NCI-H1417 (cell line): Measurements from ENCODE around the gene CARD6.
A peak's percentile ranks its signal among the peaks of the same experiment; 100 is the strongest.
"Not testable (repeated sequence)": the region's sequence is repeated elsewhere in the genome, so short reads cannot be mapped to it uniquely, and the experiment has no call there.

Source experiments
- DNase-seq, 3 experiments: peaks; one replicate each; lab custom pipeline; 2025; lab: John Stamatoyannopoulos, UW

Gene CARD6

GRCh38 chr5:40875958-40876357, 34.8 kb downstream of the CARD6 start:
- no peak for DNase-seq

GRCh38 chr5:40877371-40877988, 36.3 kb downstream of the CARD6 start:
- no peak for DNase-seq

GRCh38 chr5:40879163-40879942, 38.2 kb downstream of the CARD6 start:
- DNase-seq = peak in 1 of 3 experiments; percentile 51

GRCh38 chr5:40882291-40882690, 41.1 kb downstream of the CARD6 start:
- no peak for DNase-seq

- not testable (repeated sequence) for DNase-seq
Observed at GRCh38 chr5:40883051-40883450, 41.9 kb downstream of the CARD6 start.

GRCh38 chr5:40895440-40896425, 54.6 kb downstream of the CARD6 start:
- DNase-seq = not testable (repeated sequence)

GRCh38 chr5:40904205-40904993, 63.2 kb downstream of the CARD6 start:
- DNase-seq = peak; percentile 46 to 84 (median 49)

GRCh38 chr5:40904994-40905306, 63.8 kb downstream of the CARD6 start:
- no peak for DNase-seq

GRCh38 chr5:40906351-40906751, 65.2 kb downstream of the CARD6 start:
- DNase-seq = peak in 1 of 3 experiments; percentile 17

- no peak for DNase-seq
Observed at GRCh38 chr5:40909264-40909663, 68.1 kb downstream of the CARD6 start, which contains the start of gene C7. Gene C7, plus strand, starts transcription at chr5:40909497. Its CDS starts 114 bp downstream, at chr5:40909611.

- DNase-seq = no peak
Observed at GRCh38 chr5:40909723-40910122, 68.6 kb downstream of the CARD6 start.
